NB4 (cell line): ENCODE results near the gene NOCT.

Source experiments
- CTCF ChIP-seq: IDR thresholded peaks from one replicate; pipeline ENCODE4 v1.5.1; 2012; ENCODE audit warnings: low read depth, low read length
- MYC ChIP-seq: IDR thresholded peaks from 2 replicates; pipeline ENCODE4 v1.6.1; 2011; ENCODE audit warnings: low read depth, low read length

- no peak for TF ChIP-seq CTCF
- TF ChIP-seq MYC = no peak
Observed at GRCh38 chr4:139005774-139006173, 9.8 kb upstream of the NOCT start.
